GM12878 (cell line): Measurements from ENCODE around the gene ZNF501. TPM values are rescaled to one million over a fixed set of nuclear protein-coding genes. Genes with fewer than 3 reads are reported as not detected.
A peak's percentile ranks its signal among the peaks of the same experiment; 100 is the strongest.

Experiments
- BCLAF1 ChIP-seq: fragments of 450-650 bp; IDR thresholded peaks from 2 replicates; pipeline ENCODE4 v1.6.1; 2017; ENCODE audit warnings: antibody characterized with exemption, mild to moderate bottlenecking, moderate library complexity
- FOXM1 ChIP-seq: IDR thresholded peaks from 2 replicates; pipeline ENCODE4 v1.6.1; 2012; ENCODE audit warnings: low read depth, mild to moderate bottlenecking, inconsistent platforms, low read length, moderate library complexity
- MYC ChIP-seq: IDR thresholded peaks from 2 replicates; pipeline ENCODE4 v1.6.1; 2011; ENCODE audit warnings: mild to moderate bottlenecking, low read length, moderate library complexity, inconsistent platforms; ENCODE audit not compliant: insufficient read depth, insufficient replicate concordance, insufficient read length, severe bottlenecking
- NKRF ChIP-seq: fragments of 450-650 bp; conservative IDR thresholded peaks from 2 replicates; pipeline ENCODE4 v1.6.1; 2017; ENCODE audit warnings: mild to moderate bottlenecking, moderate library complexity
- RELA ChIP-seq: fragments of 450-650 bp; IDR thresholded peaks from 2 replicates; pipeline ENCODE4 v1.8.0; 2014; ENCODE audit warnings: borderline replicate concordance; ENCODE audit not compliant: partially characterized antibody
- REST ChIP-seq: IDR thresholded peaks from 2 replicates; pipeline ENCODE4 v1.6.1; 2012; ENCODE audit warnings: mild to moderate bottlenecking, low read depth, low read length
- TARDBP ChIP-seq: IDR thresholded peaks from 2 replicates; pipeline ENCODE4 v1.6.1; 2016; ENCODE audit warnings: borderline replicate concordance
- ZNF687 ChIP-seq: fragments of 450-650 bp; IDR thresholded peaks from 2 replicates; pipeline ENCODE4 v1.6.1; 2017; ENCODE audit warnings: mild to moderate bottlenecking, moderate library complexity
- ZSCAN29 ChIP-seq: fragments of 450-650 bp; IDR thresholded peaks from 2 replicates; pipeline ENCODE4 v1.6.1; 2017; ENCODE audit warnings: mild to moderate bottlenecking, moderate library complexity
- polyA plus RNA-seq, 11 experiments: library from polyadenylated mRNA; depleted of rRNA in 4 of 11; unstranded in 6 of 11; stranded (reverse) in 5 of 11; fragments of >200 nt; fragmentation: Nextera tagmentation in 4 of 11; fragmentation: Illumina TruSeq in 1 of 11; extraction: Ambion mirVana in 4 of 11; extraction: Trizol in 1 of 11; gene quantifications; 1 replicate in 1 of 11; 2 replicates in 10 of 11; pipeline versions ENCODE4 v1.2.1 to v1.2.3, GENCODE V29; 2011 to 2016; ENCODE audit warnings: inconsistent platforms in 2 of 11, missing spikeins in 2 of 11, low read depth in 1 of 11
- total RNA-seq, 4 experiments: library from RNA; depleted of rRNA in 3 of 4; stranded (reverse); fragments of >200 nt in 3 of 4; fragmentation: Illumina TruSeq in 1 of 4; extraction: Trizol in 1 of 4; gene quantifications; 2 replicates each; pipeline versions ENCODE4 v1.2.1 to v1.2.3, GENCODE V29; 2013 to 2021
- TF ChIP-seq, protein P1 (sequence below): fragments of 450-650 bp; IDR thresholded peaks from 2 replicates; pipeline ENCODE4 v1.6.1; 2018; ENCODE audit warnings: borderline replicate concordance, mild to moderate bottlenecking; ENCODE audit not compliant: partially characterized antibody
- TF ChIP-seq, protein P2 (sequence below): IDR thresholded peaks from 2 replicates; pipeline ENCODE4 v1.6.1; 2012; ENCODE audit warnings: low read length, inconsistent platforms

Gene ZNF501
- total and polyA plus RNA-seq, 10 of the 15 experiments (the other 5 are each of a cell fraction or from before 2014, with no cell fraction given), result 0.35 to 3.8 (median 1.7) TPM

DNA sequence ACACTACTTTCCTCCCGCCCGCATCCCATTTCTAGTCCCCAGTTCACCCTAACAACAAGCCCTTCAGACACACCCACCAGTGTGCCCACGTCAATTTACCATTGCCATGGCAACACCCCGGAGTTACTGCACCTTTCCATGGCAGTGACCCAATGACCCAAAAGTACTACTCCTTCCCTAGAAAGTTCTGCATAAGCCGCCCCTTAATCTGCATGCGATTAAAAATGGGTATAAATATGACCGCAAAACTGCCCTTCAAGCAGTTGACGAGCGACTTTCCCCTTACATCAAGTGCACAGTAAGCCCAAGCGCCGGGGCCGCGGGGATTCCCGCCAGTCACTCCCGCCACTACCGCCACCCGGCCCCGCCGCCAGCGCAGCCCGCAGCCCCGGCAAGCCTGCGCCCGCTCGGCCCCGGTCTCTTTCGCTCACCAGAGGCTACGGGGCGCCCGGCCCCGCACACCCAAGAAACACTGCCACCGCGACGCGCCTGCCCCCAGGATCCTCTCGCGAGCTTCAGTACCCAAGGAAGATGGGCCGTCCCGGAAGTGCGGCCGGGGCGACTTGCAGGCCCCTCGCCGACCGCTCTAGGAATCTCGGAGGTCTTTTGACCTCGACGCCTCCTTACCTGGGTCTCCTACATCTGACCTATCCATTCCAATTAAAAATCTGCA lies 44.2 kb upstream of the ZNF501 start (continued):
- TF ChIP-seq NKRF, result peak; percentile 88
- no peak for TF ChIP-seq FOXM1
- TF ChIP-seq TARDBP, result no peak
- peak; percentile 56 for TF ChIP-seq ZNF687
- TF ChIP-seq, protein P1, sequence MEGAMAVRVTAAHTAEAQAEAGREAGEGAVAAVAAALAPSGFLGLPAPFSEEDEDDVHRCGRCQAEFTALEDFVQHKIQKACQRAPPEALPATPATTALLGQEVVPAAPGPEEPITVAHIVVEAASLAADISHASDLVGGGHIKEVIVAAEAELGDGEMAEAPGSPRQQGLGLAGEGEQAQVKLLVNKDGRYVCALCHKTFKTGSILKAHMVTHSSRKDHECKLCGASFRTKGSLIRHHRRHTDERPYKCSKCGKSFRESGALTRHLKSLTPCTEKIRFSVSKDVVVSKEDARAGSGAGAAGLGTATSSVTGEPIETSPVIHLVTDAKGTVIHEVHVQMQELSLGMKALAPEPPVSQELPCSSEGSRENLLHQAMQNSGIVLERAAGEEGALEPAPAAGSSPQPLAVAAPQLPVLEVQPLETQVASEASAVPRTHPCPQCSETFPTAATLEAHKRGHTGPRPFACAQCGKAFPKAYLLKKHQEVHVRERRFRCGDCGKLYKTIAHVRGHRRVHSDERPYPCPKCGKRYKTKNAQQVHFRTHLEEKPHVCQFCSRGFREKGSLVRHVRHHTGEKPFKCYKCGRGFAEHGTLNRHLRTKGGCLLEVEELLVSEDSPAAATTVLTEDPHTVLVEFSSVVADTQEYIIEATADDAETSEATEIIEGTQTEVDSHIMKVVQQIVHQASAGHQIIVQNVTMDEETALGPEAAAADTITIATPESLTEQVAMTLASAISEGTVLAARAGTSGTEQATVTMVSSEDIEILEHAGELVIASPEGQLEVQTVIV, result no peak
- TF ChIP-seq MYC, result no peak
- TF ChIP-seq, protein P2, sequence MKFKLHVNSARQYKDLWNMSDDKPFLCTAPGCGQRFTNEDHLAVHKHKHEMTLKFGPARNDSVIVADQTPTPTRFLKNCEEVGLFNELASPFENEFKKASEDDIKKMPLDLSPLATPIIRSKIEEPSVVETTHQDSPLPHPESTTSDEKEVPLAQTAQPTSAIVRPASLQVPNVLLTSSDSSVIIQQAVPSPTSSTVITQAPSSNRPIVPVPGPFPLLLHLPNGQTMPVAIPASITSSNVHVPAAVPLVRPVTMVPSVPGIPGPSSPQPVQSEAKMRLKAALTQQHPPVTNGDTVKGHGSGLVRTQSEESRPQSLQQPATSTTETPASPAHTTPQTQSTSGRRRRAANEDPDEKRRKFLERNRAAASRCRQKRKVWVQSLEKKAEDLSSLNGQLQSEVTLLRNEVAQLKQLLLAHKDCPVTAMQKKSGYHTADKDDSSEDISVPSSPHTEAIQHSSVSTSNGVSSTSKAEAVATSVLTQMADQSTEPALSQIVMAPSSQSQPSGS, result no peak
- no peak for TF ChIP-seq RELA
- no peak for TF ChIP-seq REST
- TF ChIP-seq ZSCAN29, result no peak
- TF ChIP-seq BCLAF1, result no peak
